HG03060 (cell line): ENCODE data around the gene HS3ST6.
A peak's percentile ranks its signal among the peaks of the same experiment; 100 is the strongest.
"Not testable (repeated sequence)": the region's sequence is repeated elsewhere in the genome, so short reads cannot be mapped to it uniquely, and the experiment has no call there.

Source experiments
- ATAC-seq: cut with Tn5 transposase; IDR thresholded peaks from one replicate; pipeline ENCODE4 v1.9.1; 2021; ENCODE audit warnings: low read depth, moderate number of reproducible peaks; ENCODE audit not compliant: unreplicated experiment

Gene HS3ST6

GRCh38 chr16:1918351-1919326, at the start of gene HS3ST6:
TSS of gene HS3ST6 (minus strand) at chr16:1918415. CDS start at chr16:1918323, 92 bp downstream.
- ATAC-seq: no peak

- no peak for ATAC-seq
Observed at GRCh38 chr16:1966460-1966859, 48.2 kb upstream of the HS3ST6 start, which contains the start of gene RNF151. TSS of gene RNF151 (plus strand) at chr16:1966856. CDS start at chr16:1966882, 26 bp downstream.

DNA sequence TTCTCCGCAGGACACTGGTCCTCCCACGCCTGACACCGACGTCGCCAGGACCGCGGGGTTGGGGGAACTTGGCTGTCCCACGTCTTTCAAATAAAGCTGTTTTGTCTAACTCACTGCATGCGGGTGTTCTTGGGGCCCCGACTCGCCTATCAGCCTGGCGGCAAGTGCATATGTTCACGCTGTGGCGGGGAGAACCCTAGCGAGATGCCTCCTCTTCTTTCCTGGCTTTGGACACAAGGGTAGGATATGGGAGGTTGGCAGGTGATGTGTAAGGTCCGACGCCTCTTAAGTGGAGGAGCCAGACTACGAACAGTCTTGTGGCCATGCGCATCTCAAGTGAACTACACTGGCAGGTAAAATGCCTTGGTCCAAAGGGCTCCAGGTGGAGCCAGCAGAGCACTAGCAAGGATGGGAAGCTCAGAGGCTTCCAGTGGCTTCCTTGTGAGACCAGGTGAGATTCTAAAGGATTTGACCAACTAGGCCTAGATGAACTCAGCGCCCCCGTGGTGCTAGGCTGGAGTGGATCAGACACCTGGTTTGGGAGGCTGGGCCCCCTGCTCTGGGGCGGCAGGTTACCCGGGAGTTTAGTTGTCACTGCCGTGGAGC, 47.3 kb upstream of the HS3ST6 start:
- no peak for ATAC-seq

GRCh38 chr16:1964506-1965395, 46.5 kb upstream of the HS3ST6 start, which contains the start of gene RPS2:
TSS of gene RPS2 (minus strand) at chr16:1964826. CDS start at chr16:1964625, 201 bp downstream.
- peak; percentile 69 for ATAC-seq

DNA sequence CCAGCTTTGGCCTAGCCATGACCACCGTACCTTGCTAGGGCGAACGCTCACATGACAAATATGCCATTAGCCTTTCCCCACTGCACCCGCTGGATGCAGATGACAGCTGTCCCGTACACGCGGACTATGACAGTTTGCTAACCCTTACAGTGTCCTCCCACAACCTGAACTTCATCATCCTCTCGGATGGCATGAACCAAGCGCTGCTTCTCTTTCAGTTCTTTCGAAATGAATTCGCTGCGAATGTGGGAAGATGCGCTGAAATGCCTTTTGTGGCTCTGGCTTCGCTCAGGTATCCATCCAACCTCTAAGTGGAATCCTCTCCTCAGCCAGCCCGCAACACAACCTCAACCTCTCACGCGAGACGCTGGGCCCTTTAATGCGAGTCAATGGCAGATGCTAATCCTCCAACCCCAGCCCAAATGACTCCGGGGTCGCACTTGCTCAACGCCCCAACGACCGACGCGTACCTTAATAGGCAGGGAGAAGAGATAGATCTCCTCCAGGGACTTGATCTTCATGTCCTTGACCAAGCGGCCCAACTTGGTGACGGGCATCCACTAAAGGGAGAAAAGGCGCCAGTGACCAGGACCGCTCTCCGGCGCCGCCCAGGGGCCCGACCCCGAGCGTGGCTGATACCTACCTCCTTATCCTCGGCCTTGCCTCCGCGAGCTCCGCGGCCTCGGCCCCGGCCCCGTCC, 45.7 kb upstream of the HS3ST6 start:
- peak; percentile 2 for ATAC-seq

DNA sequence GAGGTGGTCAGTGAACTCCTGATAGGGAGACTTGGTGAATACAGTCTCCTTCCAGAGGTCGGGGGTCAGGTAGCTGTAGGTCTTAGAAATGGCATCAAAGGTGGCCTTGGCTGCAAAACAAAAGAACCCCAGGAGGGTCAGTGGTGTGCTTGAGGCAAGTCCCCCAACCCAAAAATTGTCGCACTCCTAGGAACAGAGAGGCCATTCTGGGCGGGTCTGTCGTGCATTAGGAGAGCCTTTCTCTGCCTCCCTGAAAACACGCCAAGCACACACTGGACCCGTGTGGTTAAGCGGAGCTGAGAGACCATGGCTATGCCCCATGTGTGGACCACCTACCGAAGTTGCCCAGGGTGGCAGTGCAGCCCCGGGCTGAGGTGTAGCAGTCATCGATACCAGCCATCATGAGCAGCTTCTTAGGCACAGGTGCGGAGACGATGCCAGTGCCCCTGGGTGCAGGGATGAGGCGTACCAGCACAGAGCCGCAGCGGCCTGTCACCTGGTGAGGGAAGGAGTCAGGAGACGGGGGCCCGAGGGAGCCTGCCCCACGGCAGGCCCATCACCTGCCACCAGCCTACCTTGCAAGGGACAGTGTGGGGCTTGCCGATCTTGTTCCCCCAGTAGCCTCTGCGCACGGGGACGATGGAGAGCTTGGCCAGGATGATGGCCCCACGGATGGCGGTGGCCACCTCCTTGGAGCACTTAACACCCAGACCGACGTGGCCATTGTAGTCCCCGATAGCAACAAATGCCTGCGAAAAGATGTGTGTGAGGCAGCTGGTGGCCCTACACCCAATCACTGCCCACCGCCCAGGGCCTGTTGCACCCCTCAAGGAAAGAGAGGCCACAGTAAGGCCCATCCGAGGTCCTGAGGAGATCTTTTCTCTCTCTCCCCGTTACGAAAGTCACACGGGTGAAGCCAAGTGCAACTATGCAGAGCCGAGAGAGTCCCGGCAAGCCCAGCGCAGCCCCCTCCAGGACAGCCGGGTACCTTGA, 44.2 kb upstream of the HS3ST6 start:
- not testable (repeated sequence) for ATAC-seq

DNA sequence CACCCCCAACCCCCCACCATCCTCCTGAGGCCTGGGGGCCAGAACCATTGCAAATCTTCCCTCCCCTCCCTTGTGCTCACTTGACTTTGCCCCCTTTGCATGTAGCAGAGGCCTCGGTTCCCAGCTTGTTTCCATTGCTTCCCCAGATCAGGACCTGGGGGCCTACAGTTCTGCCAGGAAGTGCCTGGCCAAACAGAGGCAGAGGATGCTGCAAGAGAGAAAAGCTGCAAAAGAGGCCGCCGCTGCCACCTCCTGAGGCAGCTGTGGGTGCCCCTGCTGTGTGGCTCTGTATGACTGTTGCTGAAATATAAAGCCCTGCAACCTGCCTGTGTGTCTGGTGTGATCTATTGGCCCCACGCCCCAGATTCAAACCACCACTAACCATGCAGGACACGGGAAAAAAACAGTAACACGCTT, 43.4 kb upstream of the HS3ST6 start:
- ATAC-seq: no peak

- no peak for ATAC-seq
Observed at GRCh38 chr16:1960665-1961630, 42.7 kb upstream of the HS3ST6 start.

GRCh38 chr16:1959269-1960039, 41.2 kb upstream of the HS3ST6 start, which contains the start of gene NDUFB10:
TSS of gene NDUFB10 (plus strand) at chr16:1959538. CDS start at chr16:1959625, 87 bp downstream.
- ATAC-seq: no peak

DNA sequence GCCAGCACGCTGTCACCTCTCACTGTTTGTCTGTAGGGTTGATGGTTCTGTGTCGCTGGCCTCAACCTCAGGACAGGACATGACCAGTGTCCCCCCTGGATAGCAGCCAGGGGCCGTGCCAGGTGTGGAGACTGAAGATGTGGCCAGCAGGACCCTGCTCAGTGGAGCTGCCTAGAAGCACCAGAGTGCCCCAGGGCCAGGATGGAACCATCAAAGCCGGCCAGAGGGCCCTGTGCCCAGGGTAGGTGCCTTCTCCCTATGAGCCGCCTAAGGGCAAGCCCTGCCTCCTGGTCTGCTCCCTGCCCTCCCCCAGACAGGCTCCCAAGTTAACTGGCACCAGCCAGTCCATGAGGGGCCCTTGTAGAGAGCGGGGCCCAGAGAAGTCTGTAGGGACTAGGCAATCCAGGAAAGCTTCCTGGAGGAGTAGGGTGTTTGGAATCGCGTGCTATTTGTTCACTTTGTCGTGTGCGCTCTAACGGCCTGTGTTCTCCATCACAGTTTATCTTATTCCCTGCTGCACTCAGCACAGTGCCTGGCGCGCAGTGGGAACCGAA, 40.6 kb upstream of the HS3ST6 start:
- ATAC-seq: no peak

GRCh38 chr16:1958143-1958491, 39.9 kb upstream of the HS3ST6 start:
- ATAC-seq: not testable (repeated sequence)

- not testable (repeated sequence) for ATAC-seq
Observed at GRCh38 chr16:1957434-1958142, 39.4 kb upstream of the HS3ST6 start.

- ATAC-seq: no peak
Observed at GRCh38 chr16:1953734-1954133, 35.5 kb upstream of the HS3ST6 start.

DNA sequence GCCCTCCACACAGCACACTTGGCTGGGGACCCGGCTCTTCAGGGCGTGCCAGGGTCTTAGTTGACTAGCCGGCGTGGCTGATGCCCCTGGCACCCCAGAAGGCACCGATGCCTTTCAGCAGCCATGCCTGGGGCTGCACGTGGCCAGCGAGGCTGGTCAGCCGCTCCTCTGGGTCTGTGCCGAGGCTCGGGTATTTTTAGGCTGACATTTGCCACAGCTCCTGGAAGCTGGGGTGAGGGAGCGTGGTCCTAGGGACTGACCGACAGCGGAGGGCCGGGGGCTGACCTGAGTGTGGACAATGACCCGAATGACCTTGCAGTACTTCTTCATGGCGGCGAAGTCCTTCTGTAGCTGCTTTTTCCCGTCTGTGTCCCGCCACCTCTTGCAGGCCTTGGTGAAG, 32.3 kb upstream of the HS3ST6 start:
- ATAC-seq: no peak

DNA sequence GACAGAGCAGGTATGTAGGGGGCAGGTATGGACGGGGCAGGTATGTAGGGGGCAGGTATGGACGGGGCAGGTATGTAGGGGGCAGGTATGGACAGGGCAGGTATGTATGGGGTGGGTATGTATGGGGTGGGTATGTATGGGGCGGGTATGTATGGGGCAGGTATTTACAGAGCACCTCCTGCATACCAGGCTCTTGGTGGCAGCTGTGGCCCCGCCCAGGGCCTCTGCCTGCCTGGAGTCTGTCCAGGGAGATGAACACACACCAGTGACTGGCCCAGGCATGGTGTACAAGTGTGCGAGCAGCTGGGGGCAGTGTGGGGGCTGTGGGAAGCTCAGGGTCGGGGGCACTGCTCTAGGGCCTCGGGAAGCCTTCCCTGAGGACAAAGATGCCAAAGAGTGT, 31.8 kb upstream of the HS3ST6 start:
- no peak for ATAC-seq

DNA sequence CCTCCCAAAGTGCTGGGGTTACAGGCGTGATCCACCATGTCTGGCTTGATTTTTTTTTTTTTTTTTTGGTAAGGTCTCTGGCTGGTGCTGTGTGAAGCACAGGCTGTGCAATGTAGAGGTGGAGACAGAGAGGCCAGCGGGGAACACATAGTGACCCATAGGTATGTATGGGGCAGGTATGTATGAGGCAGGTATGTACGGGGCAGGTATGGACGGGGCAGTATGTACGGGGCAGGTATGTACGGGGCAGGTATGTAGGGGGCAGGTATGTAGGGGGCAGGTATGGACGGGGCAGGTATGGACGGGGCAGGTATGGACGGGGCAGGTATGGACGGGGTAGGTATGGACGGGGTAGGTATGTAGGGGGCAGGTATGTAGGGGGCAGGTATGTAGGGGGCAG, 31.3 kb upstream of the HS3ST6 start:
- ATAC-seq: no peak
